ENCODE data around the gene ASCC1.

ASCC1 gene

DNA sequence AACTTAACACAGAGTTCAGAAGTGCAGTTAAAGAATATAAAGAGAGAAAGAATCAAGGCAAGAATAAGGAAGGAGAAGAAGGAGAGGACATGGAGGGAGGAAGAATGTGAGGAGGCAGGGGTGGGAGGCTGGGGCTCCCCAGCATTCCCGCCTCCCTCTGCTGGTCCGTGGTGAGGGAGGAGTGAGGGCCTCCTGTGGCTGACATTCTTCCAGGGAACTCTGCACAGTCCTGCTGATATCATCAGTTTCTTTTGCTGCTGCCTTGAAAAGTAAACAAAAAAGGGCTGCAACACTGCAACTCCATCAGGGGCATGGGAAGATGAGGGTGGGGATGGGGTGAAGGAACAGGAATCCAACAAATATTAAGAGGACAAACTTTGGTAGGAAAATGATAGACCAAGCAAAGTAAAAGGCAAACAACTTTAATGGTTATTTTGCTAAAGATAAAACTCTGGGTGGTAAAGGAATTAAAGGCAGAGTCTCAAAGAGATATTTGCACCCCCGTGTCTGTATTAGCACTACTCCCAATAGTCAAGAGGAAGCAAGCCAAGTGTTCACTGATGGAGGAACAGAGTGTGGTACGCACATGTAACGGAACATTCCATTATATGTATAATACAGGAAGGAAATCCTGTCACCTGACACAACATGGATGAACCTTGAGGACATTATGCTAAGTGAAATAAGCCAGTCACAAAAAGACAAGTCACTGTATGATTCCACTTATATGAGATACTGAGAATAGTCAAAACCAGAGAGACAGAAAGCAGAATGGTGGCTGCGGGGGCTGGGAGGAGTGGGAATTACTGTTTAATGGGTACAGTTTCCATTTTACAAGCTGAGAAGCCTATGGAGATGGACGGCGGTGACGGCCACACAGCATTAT, 119.7 kb downstream of the ASCC1 start:
- no peak for DNase-seq

DNA sequence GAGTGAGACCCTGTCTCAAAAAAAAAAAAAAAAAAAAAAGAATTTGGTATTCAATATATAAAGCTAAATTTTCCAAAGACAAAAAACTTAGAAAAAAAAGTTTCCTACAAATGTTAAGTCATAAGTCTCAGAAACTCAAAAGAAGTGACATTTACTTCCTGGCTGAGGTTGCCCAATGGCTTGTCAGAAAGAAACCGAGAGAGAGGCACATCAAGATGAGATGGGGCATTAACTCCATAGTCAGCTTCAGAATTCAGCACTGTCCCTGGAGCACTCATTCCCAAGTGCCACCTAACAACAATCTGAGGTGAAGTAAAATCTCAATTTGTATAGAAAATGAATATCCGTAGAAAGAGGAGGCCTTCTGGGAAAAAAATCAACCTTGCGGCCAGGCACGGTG, 120.9 kb downstream of the ASCC1 start:
- DNase-seq: no peak

- DNase-seq: no peak
These were observed 121.5 kb downstream of the ASCC1 start for GRCh38 chr10:72094574-72094973.

DNA sequence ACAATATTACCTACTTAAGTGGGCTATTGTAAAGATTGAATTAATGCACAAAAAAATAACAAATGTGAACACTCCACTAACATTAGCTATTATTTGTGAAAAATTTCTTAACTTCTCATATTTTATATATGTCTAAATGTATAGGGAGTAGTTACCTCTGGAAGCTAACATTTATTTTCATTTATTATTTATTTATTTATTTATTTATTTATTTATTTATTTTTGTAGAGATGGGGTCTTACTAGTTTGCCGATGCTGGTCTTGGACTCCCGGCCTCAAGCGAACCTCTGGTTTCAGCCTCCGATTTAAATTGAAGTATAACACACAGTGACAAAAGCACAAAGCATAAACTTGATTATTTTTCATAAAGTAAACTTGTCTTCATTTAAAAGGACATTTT, 122.6 kb downstream of the ASCC1 start:
- no peak for DNase-seq

DNA sequence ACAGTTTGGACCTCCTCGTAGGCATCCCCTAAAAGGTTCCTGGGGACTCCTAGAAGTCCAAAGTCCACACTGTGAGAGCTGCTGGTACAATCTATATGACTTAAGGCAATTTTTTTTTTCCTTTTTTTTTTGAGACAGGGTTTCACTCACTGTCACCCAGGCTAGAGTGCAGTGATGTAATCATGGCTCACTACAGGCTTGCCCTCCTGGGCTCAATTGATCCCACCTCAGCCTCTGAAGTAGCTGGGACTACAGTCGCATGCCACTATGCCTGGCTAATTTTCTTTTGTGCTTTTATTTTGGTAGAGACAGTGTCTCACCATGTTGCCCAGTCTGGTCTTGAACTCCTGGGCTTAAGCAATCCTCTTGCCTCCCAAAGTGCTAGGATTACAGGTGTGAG, 123.1 kb downstream of the ASCC1 start:
- no peak for DNase-seq

DNA sequence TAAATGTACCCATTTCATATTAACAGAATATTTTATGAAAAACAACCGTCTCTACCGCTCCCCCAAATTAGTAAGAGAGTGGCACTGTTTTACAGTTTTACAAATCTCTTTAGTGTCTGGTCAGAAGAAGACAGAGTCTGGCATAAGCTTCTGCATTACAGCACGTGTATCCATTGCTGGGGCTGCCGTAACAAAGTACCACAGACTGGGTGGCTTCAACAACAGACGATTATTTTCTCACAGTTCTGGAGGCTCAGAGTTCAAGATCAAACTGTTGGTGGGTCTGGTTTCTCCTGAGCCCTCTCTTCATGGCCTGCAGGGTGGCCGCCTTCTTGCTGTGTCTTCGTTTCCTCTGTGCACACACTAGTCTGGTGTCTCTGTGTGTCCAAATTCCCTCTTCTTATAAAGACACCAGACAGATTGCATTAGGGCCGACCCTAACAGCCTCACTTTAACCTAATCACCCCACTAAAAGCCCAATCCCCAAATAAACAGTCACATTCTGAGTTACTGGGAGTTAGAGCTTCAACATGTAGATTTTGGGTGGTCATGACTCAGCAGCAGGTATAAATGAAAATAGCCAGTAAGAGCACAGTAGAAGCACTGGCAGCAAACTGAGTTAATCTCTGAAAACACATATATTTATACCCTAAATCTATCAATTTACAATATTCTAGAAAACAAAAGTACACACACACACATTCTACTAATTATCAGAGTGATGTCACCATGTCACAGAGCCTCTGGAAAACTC, 123.7 kb downstream of the ASCC1 start:
- no peak for DNase-seq

DNA sequence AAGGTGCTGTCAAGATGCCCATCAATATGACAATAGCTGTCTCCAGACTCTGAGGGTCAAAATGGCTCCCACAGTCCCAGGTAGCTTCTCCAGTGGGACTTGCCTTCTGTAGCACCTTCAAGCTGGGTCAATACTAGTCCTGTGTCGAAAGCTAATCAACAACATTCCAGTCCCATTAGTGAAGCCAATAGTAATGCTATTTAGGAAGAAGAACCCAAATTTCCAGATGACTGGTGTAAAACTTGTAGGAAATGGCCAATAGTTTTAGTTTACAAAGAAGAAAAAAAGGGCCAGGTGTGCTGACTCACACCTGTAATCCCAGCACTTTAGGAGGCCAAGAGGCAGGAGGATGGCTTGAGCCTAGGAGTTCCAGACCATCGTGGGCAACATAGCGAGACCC, 125.8 kb downstream of the ASCC1 start:
- no peak for DNase-seq

- DNase-seq: no peak
These were observed 126.5 kb downstream of the ASCC1 start for GRCh38 chr10:72089618-72090017.

DNA sequence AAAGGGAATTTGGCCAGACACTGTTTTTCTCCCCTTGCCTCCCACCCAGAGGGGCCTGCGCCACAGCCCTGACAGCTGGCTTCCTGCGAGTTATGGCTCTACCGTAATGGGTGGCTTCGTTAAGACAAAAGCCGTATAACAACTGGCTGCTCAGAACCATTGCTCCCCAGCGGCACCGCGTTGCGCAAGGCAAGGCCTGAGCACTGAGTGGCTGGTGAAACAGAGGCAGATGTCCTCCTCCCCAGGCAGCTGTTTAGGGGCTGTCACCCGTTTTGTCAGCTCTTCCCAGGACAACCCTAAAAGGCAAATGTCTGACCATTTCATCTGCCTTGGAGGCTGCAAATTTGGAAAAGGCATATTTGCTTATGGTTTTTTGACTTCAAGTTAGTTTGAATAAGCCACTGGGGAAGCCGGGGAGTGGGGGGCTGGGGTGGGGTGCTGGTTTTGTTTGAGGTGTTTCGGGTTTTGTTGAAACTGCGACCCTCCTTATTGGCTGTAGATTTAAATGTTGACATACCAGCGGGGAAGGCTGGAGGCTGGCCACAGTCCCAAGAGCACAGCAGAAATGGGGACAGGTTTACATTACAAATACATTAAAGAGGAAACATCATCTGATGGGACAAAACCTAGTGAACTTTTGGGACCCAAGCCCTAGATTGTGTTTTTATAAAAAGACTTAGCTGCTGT, 127.0 kb downstream of the ASCC1 start:
- no peak for DNase-seq

GRCh38 chr10:72087969-72088888, 127.8 kb downstream of the ASCC1 start, which contains the start of gene SPOCK2:
Gene SPOCK2, minus strand, starts transcription at chr10:72088551. Its CDS starts 223 bp downstream, at chr10:72088328.
- no peak for DNase-seq

DNA sequence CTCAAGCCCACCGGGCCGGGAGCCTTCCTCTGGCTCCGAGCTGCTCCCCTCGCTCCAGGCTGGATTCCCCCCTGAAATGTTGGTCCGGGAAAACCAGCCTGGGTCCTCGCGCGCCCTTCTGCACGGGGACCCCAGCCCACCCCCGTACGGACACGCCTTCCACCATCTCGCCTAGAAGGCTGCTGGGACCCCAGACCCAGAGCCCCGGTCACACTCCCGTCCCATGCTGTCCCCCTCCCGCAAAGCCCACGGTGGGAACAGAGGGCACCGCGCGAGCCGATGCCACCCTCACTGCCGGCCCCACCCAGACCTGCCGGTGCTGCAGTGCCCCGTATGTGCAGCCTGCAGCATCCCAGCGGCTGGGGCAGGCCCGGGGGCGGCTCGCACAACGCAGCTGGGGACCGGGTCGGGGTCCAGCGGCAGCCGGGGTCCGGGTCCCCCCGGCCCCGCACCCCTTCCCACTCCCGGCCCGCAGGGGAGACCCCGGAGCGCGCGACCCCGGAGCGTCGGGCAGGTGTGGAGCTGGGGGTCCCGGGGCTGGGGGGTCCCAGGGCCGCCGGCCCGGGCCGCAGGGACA, 128.6 kb downstream of the ASCC1 start:
- no peak for DNase-seq

DNA sequence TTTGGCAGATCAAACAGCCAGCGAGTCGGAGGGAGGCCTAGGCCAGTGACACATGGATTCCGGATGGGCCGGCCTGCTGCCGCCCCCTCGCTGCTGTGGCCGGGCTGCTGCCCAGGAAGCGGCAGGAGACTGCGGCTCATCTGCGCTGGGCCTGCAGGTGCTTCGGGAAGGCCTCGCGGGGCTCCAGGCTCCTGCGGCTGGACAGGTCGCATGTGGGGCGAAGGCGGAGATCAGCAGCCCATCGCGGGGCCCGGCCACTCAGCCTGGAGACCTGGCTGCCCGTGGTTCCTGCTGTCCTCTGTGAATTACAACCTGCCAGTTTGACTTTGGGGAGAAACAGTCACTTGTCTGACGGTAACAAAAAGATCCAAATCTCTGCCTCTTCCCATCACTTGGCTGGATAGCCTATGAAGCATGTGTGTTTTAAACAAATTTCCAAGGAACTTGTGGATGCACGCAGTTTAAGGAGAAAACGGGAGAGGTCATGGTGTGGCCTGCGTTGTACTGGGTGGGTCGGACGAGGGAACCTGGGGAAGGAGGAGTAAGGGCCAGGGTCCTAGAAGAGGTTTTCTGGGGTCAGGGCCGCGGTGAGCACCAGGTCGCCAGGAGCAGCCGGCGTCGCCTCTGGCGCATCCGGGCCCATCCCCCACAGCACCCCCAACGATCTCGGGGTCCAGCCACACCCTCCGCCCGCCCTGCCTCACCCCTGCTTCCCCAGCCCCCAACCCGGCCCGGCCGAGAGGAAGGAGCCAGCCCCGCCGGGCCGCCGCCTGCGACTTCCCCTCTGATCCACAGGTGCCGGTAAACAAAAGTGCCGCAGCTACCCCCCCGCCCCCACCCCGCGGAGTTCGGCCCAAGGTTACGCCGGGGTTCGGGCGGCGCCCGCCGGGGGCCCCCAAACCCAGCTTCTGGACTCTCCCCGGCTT, 129.3 kb downstream of the ASCC1 start:
- DNase-seq: no peak

DNA sequence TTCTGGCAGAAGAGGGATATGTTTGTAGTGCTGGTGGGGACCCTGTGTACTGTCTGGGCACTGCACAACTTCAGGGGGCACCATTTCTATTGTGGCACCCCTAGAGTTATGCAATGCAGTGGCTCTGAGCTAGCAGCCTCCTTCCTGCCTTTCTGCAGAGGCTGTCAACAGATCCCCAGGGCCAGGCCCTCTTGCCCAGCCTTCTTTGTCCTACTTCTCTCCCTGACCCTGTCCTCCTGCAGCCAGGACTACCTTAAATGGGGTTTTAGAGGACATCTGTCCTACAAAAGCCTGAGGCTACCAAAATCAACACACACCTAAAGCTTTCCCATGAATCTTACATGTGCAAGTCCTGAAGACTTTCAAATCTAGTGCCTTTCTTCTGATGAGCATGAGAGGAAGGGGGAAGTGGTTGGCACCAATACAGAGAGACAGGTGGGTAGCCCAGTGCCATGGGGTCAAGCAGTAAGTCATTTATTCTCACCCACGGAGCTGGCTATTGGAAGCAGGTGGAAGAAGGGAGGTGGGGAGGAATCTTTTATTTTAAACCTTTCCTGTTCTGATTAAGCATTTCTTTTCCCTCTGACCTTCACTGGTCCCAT, 130.1 kb downstream of the ASCC1 start:
- no peak for DNase-seq

GRCh38 chr10:72085166-72085565, 130.9 kb downstream of the ASCC1 start:
- no peak for DNase-seq

DNA sequence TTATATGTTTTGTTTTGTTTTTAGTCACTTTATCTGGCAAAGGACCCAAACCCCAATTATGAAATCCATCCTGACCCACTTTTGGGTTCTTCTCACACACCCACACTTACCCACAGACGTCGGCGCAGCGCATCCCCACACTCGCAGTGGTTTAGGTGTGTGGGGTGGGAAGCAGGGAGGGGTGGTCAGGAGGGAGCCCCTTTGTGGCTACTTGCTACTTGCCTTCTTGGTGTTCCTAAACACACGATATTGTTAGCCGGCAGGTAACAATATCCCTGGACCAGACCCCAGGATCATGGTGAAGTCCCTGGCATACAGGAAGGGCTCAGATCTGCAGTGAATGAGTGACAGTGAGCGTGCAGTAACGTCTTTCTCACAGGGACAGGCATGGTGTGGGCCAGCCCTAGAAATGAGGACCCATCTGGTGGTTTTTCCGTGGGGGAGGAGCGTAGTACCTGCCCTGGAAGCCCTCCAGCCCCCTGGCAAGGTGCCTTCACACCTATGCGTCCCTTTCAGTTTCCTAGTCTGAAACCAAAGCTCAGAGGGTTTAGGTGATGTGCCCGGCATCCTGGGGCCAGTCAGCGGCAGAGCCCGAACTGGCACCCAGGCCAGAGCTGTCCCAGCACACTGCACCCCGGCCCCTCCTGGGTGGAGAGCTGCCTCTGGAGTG, 132.2 kb downstream of the ASCC1 start:
- DNase-seq: no peak

DNA sequence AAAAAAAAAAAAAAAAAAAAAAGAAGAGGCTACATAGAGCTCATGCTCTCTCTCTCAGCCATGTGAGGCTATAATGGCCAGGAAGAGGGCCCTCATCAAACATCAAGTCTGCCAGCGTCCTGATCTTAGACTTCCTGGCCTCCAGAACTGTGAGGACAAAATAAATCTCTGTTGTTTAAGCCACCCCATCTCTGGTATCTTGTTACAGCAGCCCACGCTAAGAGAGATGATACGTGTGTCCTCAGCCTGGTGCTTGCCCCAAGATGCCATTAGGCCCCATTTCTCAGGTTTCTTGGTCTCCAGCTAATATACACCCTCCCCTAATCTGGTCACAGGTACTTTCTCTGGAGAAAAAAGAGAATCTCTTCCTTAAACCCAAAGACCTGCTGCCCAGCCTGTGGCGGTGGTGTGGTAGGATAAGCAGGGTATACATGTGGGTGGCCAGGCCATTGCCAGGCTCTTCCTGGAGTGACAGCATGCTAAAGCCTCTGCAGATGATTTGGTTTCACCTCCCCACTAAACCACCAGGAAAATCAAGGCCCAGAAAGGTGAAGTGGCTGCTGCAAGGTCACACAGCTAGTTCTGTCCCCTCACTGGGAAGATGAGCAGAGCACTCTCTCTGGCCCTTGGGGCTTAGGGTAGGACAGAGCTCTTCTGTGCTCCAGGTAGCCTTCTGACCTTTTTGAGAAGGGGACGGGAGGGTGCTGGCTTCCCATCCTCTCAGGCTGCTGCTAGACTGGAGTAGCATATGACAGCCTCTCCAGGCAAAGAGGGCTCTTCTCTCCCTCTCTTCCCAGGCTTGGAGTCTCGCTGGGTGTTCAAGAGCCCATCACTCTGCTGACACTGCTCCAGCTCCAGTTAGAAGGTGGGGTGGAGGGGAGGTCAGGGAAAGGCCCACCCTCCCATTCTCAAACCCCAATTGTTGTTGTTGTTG, 133.0 kb downstream of the ASCC1 start:
- no peak for DNase-seq

DNA sequence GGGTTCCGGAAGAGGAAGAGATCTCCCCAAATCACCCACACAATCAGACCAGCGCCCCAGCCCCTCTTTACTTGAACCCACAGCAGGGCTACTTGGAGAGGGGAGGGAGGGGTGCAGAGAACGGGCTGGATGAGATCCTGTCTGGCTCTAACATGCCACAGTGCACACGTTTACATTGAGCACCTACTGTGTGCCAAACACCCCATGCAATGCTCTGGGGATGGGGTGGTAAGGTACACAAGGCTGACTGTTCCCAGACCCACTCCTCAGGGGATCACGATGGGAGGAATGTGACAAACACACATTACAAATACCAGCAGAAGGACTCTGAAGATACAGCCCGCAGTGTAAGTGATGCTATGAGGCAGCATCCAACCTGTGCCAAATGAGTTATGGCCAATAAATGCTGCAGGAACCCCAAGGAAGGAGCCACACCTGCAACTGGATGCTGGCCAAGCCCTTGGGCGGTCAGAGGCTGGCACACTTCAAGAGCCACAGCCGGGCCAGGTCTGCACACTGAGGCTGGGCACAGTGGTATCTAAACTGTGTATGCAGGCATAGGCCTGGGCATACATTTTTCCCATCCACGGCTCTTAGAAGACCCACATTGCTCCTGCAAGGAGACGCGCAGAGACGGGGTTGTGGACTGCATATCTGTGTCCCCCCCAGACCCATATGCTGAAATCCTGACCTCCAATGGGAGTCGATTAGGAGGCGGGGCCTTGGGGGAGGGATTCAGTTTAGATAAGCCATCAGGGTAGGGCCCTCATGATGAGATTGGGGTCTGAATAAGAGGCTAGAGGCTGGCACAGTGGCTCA, 134.1 kb downstream of the ASCC1 start:
- DNase-seq: no peak

GRCh38 chr10:72081210-72081609, 134.9 kb downstream of the ASCC1 start:
- no peak for DNase-seq

Measured in NCI-H187 (cell line).